Peyer's patch (tissue), 4 donors: ENCODE data around the gene SPOCK2.

Experiments used
- CTCF ChIP-seq, 6 experiments: fragments of 450-650 bp in 4 of 6; fragments of 200-600 bp in 2 of 6; sonication (generic) in 1 of 6; IDR thresholded peaks; one replicate each; pipeline ENCODE4 v1.5.1; 2017 to 2019; ENCODE audit warnings: antibody characterized with exemption in 6 of 6, mild to moderate bottlenecking in 3 of 6, moderate library complexity in 1 of 6
- POLR2A ChIP-seq, 2 donors: fragments of 450-650 bp; IDR thresholded peaks; one replicate each; pipeline ENCODE4 v1.5.1; 2017; ENCODE audit warnings: antibody characterized with exemption in 2 of 2, mild to moderate bottlenecking in 2 of 2, moderate library complexity in 2 of 2

DNA sequence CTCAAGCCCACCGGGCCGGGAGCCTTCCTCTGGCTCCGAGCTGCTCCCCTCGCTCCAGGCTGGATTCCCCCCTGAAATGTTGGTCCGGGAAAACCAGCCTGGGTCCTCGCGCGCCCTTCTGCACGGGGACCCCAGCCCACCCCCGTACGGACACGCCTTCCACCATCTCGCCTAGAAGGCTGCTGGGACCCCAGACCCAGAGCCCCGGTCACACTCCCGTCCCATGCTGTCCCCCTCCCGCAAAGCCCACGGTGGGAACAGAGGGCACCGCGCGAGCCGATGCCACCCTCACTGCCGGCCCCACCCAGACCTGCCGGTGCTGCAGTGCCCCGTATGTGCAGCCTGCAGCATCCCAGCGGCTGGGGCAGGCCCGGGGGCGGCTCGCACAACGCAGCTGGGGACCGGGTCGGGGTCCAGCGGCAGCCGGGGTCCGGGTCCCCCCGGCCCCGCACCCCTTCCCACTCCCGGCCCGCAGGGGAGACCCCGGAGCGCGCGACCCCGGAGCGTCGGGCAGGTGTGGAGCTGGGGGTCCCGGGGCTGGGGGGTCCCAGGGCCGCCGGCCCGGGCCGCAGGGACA, 871 bp downstream of the SPOCK2 start:
- TF ChIP-seq CTCF (IDR thresholded peaks at IDR 0.05) (no peak), POLR2A (IDR thresholded peaks at IDR 0.05) (no peak)
